Fibroblast of skin of abdomen (primary cell): ENCODE results near the gene MAP3K14.

ENCODE experiments used
- DNase-seq: peaks from one replicate; pipeline ENCODE4 v3.0.0-alpha.2; 2013

MAP3K14 gene

DNA sequence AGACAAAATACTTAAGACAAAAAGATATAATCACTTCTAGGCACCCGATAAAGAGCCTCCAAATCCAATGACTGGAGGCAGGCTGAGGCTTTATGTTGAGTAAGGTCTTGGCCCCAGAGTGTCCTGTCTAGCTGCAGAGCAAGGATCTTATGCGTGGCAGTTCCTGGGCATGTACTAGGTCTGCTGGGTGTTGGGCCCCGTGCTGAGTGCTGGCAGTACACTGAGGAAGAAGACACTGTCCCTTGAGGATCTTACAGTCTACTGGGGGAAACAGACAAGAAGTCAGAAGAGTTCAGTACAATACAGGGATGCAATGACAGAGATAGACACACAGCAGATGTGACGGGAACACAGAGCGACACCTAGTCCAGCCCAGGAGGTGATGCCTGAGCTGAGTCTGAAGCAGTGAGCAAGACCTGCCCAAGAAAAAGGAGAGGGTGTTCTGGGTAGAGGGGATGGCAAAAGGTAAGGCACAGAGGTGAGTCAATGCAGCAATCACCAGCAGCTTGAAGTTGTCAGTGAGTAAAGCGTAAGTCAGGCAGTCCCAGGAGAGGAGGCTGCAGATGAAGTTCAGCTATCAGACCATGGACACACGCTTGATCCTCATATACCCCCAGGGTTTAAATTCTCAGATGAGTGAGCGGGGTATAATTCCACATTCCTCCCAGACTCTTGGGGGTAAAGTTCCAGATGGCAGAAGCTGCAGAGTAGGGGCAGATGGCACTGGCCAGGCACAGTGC, 18.1 kb downstream of the MAP3K14 start:
- DNase-seq = no peak

DNA sequence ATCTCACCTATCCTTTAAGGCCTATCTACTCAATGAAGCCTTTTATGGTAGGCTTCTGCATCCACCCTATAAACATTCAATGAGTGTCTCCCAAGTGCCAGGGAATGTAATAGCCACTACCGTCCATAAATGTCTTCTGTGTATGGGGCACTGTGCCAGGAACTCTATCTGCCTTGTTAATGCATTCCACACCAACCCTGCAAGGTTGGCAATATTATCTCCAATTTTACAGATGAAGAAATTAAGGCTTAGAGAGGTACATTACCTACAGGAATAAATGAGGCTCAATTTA, 20.0 kb downstream of the MAP3K14 start:
- no peak for DNase-seq

DNA sequence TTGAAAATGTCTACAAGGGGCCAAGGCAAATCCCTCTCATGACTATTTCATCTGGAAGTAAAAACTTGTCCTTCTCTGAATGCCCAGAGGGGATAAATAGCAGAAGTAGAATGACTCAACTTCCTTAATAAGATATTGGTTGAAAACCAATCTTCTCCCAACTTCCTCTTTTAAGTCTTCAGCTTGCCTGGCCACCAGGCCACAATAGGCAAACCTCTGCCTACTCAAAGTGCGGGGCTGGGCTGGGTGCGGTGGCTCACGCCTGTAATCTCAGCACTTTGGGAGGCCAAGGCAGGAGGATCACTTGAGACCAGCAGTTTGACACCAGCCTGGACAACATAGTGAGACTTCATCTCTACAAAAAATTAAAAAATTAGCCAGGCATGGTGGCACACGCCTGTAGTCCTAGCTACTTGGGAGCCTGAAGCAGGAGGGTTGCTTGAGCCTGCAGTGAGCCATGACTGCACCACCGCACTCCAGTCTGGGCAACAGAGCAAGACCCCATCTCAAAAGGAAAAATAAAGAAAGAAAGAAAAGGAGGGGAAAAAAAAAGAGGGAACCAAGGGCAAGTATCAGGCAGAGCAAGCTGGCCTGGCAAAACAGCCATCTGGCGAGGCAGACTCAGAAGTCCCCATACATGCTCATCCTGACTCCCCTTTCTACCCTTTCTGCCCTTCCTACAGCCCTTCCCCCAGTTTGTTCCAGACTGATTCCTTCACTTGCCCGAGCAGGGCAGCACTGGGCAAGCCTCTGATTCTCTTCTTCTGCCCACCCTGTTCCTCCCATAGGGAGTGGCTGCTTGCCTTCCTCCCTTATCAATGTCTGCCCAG, 20.6 kb downstream of the MAP3K14 start:
- DNase-seq = no peak

DNA sequence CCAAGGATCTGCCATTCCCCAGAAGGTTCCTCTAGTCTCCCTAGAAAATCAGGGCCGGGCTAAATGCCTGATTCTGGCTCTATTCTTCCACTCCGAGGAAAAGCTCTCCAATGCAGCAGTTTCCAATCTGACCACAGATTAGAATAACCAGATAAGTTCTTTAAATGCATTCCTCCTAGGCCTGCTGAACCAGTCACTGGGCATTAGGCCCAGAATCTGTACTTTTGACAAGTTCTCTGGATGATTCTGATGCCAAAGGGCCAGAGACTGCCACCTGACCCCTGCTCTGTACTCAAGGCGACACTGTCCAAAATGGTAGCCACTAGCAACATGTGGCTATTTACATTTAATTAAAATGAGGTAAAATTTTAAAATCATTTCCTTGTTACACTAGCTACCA, 22.3 kb downstream of the MAP3K14 start:
- DNase-seq = peak; percentile 79

DNA sequence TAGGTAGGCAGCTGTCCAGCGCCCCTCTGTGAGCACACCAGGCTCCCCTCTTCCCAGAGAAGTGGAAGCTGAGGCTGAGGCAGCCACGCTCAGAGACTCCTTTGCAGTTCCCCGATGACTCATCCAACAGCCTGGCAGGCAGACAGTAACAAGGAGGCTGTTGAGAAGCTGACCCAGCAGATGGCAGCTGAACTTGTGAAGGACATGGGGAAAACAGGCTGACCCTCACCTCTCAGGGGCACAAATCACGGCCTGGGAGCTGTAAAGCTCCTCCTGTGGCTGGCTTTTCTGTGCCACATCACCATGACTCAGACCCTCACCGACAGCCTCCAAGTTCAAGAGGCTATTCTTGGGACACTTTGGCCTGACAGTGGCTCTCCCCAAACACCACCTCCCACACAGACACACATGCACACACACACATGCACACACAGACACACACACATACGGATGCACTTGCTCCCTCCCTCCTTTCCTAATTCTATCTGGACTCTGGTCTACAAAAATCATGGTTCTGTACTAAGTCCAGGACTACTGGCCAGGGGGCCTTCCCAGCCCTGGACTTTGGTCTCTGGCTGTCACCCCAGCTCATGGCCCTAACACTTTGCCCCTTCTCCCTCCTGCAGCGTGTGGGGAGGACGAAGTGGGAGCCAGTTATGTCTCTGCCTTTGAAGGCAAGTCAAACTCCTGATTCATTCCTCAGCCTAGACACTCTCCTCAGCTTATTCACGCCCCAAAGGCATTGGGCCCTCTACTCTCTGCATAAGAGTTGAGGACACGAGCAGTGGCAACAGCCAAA, 23.2 kb downstream of the MAP3K14 start:
- DNase-seq = peak; percentile 85

DNA sequence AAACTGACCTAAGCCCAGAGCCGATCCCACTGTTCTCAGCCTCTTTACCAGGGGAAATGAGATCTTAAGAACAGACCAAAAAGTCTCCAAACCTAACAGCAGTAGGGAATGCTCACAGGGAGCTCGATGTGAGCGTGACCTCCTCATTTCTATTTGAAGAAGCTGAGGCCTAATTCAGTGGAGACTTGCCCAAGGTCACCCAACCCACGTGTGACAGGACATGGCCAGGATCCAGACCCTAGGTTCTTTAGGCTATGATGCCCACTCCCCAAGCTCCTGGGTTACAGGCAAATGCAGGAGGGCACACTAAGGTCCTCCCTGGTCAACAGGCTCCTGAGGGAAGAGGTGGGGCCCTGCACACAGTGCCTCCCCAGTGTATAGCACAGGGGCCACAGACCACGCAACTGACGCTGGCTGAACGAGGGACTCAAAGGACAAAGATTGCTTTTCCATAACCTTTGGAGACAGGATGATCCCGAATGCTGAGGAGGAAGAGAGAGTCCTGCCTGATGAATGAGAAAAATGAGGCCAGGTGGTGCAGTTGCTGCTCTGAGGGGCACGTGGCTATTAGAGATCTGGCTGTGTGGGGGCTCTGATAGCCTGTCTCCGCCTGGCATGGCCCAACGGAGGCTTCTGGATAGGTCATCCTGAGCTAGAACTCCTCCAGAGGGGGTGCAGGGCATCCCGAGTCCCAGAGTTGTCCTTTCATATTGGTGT, 24.0 kb downstream of the MAP3K14 start:
- no peak for DNase-seq

DNA sequence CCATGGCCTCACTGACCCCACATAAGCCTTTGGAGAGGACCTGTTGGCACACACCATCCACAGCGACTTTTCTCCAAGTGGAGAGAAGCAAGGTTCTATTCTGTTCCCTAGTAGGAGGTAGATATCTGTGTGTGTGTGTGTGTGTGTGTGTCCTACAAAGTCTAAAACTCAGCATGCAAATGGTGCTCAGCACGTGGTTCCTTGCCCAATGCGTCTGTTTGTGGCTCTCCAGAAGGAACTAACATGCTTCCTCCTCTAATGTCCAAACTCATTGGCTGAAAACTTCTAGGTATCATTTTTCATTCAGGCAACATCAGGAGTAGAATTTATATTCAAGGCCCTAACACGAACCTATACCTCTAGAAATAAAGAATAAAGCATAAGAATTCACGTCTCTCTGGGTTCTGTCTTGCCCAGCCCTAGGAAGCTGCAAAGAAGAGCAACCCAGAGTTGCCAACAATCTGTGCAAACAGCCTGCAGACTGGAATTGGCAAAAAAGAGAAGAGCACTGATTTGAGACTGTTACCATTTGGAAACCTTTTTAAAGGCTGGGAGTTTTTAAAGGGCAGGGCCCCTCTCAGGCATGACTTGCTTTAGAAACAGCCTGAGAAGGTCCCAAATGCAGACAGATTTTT, 25.5 kb downstream of the MAP3K14 start:
- no peak for DNase-seq

DNA sequence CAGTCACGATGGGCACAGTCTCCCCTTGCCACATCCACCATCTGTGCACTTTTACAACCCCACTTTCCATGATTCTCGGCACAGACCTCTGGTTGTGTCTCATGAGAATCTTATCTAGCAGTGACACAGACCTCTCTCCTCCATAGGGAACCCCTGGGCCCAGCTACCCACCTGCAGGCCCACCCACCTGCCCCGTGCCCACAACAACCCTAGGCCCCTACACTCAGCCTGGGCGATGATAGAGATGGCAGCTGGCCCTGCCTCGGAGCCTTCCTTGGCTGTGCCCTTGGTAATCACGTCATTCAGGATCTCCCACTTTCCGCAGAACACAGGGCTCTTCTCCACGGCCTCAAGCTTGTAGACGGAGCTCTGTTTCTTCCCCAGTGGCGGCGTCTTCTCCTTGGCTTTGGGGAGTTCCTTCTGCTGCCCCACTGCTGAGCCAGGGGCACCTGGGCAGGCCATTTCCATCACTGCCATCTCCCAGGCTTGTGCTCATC, 26.5 kb downstream of the MAP3K14 start:
- DNase-seq = no peak

DNA sequence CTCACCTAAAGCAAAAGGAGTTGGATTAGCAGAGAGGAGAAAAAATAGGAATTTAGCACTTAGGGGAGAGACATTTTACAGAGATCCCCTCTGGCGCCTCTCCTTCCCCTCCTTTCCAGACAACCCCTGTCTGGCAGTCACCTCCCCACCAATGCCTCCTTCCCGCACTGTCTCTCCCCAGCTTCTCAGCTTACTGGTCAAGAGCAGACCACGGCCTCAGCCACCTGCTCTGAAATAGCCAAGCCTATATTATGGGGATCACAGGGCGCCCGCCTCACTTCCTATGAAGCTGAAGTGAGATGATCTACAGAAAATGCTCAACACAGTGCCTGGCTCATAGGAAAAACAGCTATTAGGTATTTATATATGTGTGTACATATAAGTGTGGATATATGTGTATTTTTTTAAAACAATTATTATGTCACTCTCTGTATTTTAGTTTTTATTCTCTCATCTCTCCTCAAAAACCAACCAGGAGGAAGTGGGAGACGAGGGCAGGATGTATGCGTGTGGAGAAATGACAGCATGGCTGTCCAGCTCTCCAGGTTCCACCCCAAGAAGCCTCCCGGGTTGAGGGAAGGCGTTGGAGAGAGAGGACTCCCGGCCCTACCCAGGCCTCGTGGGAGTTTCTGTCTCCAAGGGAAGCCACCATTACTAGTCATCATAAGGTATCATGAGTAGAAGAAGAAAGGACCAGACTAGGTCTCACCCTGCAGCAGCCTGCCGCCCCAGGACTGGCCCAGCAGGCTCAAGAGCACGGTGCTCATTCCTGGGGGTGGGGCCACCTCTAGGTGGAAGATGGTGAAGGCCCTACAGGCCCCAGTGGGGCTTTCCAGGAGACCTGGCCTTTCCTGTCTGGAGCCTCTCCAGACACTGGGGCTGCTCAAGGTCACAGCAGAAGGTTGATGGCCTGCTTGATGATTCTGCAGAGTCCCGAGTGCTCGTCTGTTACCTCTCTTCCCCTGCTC, 27.2 kb downstream of the MAP3K14 start:
- no peak for DNase-seq

DNA sequence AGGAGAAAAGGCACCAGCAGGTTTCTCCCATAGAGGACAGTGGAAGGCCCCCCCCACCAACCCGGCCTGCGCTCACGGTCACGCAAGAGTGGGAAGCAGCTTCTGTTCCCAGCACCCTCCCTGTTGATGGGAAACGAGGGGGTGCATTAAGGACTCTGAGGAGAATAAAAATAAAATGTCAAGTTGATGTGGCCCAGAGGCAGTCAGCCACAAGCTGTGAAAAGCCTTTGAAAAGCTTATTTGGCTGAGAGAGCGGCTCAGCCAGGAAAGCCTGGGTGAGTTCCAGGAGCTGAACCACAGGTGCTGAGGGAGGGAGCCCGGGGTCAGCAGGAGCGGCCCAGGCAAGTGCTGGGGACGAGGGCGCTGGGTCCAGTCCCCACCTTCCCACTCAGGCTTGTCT, 28.0 kb downstream of the MAP3K14 start:
- no peak for DNase-seq

DNA sequence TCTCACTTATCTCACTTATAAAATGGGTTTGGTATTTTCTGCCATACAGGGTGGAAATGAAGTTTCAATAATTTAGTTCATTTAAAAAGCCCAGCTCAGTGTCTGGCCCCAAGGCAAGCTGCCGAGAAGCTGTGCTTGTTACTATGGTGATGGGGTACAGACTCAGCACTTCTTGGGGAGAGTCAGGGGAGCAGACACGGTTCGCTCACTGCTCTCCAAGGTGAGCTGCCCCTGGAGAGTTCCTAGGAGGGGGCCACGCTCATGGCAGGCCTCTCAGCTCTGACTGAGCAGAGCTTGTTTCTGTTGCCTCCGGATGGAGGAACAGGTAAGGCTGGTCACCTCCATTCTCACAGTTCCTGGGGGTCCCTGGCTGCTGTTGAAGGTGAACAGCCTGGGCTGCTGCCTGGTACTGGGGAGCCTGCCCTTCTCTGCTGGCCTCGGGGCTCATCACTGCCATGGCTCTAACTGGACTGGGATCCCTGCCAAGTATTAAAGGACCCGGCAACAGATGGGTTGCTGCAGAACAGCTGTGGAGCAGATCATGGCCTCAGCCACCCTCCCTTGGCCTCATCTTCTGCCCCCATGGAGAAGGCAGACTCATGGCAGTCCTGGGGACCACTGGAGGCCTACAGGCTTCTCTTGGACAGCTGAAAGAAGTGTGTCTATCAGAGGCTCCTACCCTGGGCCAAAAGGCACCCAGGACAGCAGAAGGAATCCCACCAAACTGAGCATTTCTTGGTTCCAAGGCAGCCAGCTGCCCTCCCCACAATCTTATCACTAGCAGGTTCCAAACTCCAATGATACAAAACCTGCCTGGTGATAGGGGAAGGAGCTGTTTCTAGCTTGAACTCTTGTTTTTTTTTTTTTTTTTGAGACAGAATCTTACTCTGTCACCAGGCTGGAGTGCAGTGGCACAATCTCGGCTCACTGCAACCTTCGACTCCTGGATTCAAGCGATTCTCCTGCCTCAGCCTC, 29.0 kb downstream of the MAP3K14 start:
- DNase-seq = no peak

DNA sequence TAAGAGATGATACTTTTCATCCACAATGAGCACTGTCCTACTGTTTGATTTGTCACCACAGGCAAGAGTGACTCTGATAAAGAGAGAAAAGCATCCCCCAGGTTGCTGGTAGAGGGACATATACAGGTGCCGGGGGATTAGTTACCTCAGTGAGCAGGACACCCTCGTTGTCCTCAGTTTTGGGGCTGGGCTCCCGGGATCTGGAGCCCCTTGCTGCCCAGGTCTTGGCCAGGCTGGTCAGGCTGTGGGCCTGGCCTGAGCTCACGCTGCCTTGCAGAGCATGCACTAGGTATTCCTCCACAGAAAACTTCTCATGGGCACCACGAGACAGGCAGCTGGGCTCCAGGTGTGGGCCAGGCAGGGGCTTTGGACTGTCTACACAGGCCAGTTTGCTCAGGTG, 30.5 kb downstream of the MAP3K14 start:
- no peak for DNase-seq

DNA sequence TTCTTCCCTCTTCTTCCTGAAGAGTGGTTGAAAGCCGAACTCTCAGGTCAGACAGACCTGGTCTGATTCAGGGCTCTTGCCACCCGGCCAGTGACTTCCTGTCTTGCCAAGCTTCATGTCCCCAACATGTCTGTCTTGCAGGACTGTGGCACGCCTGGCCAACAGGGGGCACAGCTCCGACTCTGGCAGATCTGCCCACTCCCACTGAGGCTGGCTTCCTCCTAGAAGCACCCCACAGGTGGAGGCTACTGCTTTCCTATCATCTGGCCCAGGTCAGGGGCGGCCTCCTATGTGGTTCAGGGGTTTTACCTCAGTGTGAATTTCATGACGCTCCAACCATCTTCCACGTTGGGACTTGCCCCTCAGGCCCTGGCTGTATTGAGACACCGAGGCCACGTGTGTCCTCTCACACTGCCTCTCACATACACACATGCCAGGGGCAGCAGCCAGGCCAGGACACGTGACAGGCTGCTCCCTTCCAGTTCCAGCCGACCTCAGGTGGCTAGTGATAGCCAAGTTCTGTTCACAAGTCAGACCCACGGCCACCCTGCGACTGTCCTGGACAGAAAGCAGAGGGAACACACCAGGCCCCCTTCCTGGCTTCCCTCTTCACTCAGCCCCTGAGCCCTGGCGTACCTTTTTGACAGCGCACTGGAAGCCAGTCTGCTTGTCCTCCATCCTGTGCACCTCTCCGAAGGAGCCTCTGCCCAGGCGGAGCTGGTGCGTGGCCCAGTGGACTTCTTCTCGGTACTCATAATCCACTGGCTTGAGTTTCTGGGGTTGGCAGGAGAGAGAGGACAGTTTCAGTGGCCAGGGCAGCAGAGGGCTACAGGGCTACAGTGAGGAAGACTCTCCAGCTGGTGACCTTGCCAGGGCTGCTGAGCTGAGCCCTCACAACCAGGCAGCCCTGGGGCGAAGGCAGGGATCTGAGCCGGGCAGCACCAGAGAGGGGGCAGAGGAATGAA, 32.4 kb downstream of the MAP3K14 start:
- no peak for DNase-seq

DNA sequence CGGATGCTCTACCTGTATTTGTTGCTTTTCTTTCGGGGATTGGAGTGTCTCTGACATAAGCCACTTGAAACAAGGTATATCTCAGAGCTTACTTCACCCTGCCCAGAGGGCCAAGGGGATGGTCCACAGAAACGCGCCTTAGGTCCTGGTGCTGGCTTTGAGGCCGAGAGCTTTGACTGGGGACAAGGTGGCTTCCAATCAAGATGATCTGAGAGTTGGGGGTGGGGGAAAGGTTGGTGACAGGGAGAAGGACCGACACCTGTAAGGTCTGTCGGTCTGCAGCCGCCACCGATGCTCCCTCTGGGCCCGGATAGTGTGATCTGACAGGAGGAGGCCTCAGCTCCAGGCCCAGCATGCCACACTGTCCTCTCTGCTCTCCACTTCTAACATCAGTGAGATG, 33.1 kb downstream of the MAP3K14 start:
- no peak for DNase-seq

DNA sequence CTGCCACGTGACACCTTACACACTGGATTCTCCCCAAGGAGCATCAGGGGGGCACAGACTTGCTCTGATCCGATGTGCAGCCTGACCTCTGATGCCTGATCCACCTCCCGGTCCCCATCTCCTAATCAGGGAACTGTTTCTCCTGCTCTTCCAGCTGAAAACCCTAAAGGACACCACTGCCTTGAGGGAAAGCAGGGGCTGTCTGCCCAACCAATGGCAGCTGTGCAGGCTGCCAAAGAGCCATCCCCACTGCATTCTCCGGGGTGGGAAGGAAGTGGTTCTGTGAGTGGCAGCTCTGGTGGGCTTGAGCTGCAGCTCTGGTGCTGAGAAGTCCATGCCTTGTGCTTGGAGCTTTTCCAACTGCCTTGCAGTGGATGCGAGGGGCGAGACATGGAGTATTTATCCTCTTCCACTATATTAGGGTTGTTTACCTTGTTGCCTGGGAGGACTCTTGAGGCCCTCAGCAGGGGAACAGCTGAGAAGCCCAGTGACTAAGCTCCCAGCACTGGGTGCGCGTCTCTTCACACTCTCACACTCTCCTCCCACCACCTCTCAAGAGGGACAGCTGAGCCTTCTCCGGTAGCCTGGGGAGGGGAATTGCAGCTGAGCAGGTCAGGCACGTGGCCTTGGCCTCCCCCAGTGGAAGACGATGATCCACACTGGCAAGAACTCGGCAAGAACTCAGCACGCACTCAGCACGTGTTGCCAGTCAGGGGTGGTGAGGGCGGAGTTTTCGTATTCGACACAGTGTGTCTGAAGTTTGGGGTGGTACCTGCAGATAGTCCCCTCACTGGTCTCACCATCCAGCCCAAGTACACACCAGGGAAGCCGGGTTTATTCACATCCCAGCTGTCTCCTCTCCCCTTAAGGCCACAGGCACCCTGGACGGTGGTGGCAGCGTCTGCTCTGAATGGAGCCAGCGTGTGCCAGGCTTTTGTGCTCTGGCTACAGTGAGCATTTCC, 33.9 kb downstream of the MAP3K14 start:
- peak; percentile 39 for DNase-seq

DNA sequence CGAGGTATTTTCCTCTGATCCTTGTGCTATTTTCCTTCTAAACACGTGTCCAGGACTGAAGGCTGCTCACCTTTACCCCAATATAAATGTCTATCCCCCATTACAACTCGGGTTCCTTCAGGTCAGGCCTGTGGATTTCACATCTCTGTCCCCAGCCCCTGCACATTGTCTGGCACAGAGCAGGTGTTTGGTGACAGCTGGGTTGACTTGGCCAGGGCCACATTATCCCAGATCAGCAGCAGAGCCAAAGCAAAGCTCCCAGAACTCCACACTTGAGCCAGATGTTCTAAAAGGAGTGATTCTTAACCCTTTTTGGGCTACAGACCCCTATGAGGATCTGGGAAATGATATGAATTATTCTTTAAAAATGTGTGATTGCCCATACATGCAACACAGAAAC, 36.9 kb downstream of the MAP3K14 start:
- DNase-seq = no peak

DNA sequence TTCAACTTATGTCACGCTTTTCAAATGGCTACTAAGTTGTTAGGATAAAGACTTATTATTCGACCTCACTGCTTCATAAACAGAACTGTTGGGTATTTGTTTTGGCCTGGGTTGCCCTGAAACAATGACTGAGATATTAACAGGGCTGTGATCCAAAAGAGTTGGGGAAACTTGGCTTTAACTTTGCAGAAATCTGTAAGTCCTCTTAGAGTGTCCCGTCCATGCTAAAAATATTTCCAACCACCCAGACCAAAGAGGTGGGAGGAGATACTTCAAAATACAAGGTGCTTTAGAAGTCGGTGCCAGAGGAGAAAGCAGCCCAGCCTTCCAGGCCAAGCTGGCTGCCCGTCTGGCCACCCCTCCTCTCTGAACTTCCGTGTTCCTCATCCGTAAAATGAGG, 38.8 kb downstream of the MAP3K14 start:
- no peak for DNase-seq
